22Rv1 (cell line): ENCODE data around the gene FCRL6.

ENCODE experiments used
- H3K27ac ChIP-seq: fragments of 450-650 bp; 2 replicates; pipeline ENCODE4 v1.5.1; 2017
- ZFX ChIP-seq: fragments of 450-650 bp; IDR thresholded peaks from 2 replicates; pipeline ENCODE4 v1.6.1; 2017; ENCODE audit warnings: antibody characterized with exemption, borderline replicate concordance
- TF ChIP-seq, protein P1 (sequence below): fragments of 450-650 bp; IDR thresholded peaks from 2 replicates; pipeline ENCODE4 v1.5.1; 2017; ENCODE audit warnings: mild to moderate bottlenecking

FCRL6 gene

DNA sequence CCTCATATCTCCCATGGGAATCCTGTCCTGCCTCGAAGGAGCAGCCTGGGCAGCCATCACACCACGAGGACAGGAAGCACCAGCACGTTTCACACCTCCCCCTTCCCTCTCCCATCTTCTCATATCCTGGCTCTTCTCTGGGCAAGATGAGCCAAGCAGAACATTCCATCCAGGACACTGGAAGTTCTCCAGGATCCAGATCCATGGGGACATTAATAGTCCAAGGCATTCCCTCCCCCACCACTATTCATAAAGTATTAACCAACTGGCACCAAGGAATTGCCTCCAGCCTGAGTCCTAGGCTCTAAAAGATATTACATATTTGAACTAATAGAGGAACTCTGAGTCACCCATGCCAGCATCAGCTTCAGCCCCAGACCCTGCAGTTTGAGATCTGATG is 33.2 kb downstream of the FCRL6 start:
- no peak for TF ChIP-seq ZFX
- TF ChIP-seq, protein P1, sequence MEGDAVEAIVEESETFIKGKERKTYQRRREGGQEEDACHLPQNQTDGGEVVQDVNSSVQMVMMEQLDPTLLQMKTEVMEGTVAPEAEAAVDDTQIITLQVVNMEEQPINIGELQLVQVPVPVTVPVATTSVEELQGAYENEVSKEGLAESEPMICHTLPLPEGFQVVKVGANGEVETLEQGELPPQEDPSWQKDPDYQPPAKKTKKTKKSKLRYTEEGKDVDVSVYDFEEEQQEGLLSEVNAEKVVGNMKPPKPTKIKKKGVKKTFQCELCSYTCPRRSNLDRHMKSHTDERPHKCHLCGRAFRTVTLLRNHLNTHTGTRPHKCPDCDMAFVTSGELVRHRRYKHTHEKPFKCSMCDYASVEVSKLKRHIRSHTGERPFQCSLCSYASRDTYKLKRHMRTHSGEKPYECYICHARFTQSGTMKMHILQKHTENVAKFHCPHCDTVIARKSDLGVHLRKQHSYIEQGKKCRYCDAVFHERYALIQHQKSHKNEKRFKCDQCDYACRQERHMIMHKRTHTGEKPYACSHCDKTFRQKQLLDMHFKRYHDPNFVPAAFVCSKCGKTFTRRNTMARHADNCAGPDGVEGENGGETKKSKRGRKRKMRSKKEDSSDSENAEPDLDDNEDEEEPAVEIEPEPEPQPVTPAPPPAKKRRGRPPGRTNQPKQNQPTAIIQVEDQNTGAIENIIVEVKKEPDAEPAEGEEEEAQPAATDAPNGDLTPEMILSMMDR = no peak
- no peak overlapping the region for H3K27ac ChIP-seq

DNA sequence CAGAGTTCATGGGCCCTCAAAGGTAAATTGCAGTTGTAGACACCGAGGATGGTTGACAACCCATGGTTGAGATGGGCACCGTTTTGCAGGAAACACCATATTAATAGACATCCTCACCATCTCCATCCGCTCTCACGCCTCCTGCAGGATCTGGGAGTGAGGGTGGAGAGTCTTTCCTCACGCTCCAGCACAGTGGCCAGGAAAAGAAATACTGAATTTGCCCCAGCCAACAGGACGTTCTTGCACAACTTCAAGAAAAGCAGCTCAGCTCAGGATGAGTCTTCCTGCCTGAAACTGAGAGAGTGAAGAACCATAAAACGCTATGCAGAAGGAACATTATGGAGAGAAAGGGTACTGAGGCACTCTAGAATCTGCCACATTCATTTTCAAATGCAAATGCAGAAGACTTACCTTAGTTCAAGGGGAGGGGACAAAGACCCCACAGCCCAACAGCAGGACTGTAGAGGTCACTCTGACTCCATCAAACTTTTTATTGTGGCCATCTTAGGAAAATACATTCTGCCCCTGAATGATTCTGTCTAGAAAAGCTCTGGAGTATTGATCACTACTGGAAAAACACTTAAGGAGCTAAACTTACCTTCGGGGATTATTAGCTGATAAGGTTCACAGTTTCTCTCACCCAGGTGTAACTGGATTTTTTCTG is 33.8 kb downstream of the FCRL6 start:
- TF ChIP-seq, protein P1 = no peak; the same call in 1 of the 2 replicates
- no peak for TF ChIP-seq ZFX
- no peak overlapping the region for H3K27ac ChIP-seq

GRCh38 chr1:159838715-159839114 is 36.6 kb downstream of the FCRL6 start:
- TF ChIP-seq, protein P1 = no peak
- no peak for TF ChIP-seq ZFX
- no peak overlapping the region for H3K27ac ChIP-seq

DNA sequence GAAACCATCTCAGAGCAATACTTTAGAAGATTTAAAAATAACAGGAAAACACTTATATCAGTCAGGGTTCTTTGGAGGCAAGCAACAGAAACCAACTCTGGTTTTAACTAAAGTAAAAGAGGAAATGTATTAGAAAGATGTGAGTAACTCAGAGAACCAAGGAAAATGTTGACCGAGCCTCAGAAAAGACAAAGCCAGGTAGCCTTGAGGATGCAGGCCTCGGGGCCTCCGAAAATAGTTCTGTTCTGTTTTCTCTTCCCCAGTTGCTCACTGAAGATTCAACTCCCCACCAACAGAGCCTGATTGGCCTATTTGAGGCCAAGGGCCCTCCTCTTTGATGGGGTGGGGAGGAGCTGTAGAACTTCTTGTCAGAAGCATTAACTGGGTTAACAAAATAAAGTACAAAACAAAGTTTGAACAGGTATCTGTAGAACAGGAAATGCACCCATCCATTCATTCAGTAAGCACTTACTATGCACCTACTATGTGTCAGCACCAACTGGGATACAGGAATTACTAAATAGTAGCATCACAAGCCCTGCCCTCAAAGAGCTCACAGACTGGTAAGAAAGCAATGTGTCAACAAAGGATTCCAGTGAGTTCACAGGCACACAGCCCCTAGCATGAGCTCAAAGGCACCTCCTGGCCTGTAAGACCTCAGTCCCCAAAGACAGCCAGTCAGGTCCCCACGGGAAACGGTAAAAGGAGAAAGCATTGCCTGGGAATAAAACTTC is 37.1 kb downstream of the FCRL6 start:
- no peak for TF ChIP-seq ZFX
- TF ChIP-seq, protein P1 = no peak
- no peak overlapping the region for H3K27ac ChIP-seq

GRCh38 chr1:159841749-159842148 is 39.6 kb downstream of the FCRL6 start:
- TF ChIP-seq ZFX = no peak
- TF ChIP-seq, protein P1 = no peak
- H3K27ac ChIP-seq = no peak overlapping the region

DNA sequence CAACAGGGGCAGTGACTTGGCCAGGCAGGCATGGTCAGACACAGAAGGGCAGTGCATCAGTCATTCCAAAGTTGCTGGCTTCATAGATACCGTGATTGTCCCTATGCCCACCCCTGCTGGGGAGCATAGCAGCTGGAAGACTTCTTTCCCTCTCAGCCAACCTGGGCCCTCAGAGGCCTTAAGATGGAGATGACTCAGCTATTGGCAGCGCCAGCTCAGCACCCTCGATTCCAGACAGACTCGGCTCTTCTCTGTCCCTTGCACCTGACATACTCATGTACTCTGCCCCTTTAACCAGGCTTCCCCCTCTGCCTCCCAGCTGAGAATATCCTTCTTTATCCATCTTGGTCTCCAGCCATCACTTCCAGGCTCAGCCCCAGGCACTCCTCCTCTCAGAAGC is 41.3 kb downstream of the FCRL6 start:
- H3K27ac ChIP-seq = no peak overlapping the region
- TF ChIP-seq, protein P1 = no peak
- TF ChIP-seq ZFX = no peak
